Activated gamma-delta T cell (primary cell): Measurements from ENCODE around the gene EPHB6.

ENCODE experiments used
- DNase-seq: peaks from one replicate; lab custom pipeline; 2025; lab: John Stamatoyannopoulos, UW

Gene EPHB6

GRCh38 chr7:142833174-142834048 is 21.5 kb upstream of the EPHB6 start:
- DNase-seq: no peak

- DNase-seq: no peak
Observed at GRCh38 chr7:142835487-142835886, 19.4 kb upstream of the EPHB6 start.

GRCh38 chr7:142836426-142836825 is 18.4 kb upstream of the EPHB6 start:
- DNase-seq: no peak

GRCh38 chr7:142838461-142839213 is 16.2 kb upstream of the EPHB6 start:
- DNase-seq: no peak

- no peak for DNase-seq
Observed at GRCh38 chr7:142842251-142842766, 12.6 kb upstream of the EPHB6 start.

GRCh38 chr7:142847353-142847752 is 7.5 kb upstream of the EPHB6 start:
- no peak for DNase-seq

DNA sequence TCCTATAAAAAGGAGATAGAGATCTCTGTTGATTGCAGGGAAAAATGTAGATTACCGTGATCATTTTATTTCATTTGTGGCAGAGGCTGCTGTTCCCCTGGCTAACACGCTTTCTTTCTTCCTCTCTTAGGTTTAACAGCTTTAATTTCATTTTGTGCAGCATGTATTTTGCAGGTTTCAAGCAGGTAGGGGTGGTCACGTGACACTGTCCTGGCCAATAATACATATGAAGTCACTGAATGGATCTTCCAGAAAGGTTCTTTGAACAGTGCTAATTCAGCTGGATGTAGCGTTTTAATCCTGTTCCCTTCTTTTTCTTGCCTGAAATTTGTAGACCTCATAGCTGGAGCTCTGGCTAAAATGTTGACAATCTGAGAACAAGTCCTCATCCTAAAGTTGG is 3.6 kb upstream of the EPHB6 start:
- no peak for DNase-seq

DNA sequence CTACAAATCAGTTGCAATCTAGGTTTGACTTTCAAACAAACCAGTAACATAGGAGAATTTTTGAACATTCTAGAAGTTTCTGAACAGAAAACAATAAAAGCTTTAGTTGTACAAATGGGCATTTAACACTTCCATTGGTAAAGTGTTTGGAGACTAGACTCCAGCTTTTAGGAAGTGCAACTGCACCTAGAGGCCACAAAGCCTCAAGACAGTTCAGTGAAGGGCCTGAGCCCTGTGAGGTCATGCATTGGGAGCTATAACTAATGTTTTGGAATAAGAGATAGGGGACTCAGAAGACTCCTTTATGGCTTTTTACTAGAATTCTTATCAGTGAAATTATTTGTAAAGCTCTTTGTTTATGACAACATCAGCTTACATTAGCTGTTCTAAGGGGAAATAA is 3.0 kb upstream of the EPHB6 start:
- no peak for DNase-seq

GRCh38 chr7:142853739-142854371 is 1.0 kb upstream of the EPHB6 start:
- DNase-seq: no peak

DNA sequence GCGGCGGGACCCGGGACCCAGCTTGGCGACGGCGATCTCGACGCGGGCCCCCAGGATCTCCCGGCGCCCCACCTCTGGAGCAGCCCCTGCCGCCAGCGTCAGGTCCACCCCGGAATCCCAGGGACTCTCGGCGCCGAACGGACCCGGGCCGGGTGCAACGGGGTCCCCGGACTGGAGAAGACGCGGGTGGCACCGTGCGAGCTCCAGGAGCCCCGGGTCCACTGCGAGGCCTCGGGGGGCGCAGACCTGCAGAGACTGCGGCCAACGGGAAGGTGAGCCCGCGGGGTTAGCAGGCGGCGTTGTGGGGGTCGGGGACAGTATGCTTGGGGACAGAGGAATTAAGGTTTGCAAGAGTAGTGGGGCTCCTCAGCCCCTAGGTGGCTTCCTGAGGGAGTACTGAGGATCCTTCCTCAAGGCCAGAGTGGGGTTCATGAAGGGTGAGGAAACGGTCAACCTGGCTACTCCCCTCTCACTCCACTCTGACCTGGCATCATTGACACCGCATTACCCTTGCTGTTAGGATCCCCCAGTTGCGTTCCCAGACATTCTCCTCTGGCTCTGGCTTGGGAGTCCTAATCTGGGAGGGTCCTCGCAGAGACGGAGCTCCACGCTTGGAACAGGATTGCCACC is 353 bp downstream of the EPHB6 start:
- no peak for DNase-seq

DNA sequence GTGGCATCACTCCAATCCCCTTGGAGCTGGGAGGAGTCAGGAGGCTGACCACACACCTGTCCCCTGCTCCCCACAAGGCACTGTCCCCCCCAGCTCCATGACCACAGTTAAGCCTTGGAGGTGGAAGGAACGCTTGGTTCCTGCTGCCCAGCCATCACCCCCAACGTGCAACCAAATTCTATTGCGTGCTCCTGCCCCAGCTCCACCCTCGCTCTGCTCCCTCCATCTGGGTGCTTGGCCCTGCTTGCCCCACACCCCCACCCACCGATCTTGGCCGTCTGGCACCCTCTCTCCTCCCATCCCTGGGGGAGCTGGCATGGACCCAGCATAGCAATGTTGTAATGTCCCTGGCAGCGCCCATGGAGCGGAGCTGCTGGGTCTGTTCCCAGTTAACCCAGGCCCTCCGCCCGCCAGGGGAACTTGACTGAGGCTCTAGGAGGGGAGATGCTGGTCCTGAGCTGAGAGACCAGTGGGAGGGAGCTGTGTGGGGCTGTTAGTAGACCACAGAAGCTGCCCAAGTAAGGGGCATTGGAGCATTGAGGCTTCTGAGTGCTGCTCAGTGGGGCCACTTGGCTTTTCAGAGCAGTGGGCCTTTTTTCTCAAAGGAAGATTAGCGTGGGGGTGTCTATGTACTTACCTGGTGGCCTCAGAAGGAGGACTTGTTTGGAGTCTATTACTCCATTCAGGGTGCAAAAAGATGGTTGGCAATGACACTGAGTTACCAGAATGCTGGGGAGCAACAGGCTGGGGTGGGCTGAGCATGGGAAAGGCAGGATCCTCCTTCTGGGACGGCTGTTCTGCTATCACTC is 1.1 kb downstream of the EPHB6 start:
- DNase-seq: no peak

GRCh38 chr7:142856565-142857245 is 1.8 kb downstream of the EPHB6 start:
- no peak for DNase-seq

- no peak for DNase-seq
Observed at GRCh38 chr7:142857625-142858024, 2.7 kb downstream of the EPHB6 start.

GRCh38 chr7:142859411-142859810 is 4.5 kb downstream of the EPHB6 start:
- no peak for DNase-seq

GRCh38 chr7:142859829-142860228 is 5.0 kb downstream of the EPHB6 start:
- DNase-seq: no peak

DNA sequence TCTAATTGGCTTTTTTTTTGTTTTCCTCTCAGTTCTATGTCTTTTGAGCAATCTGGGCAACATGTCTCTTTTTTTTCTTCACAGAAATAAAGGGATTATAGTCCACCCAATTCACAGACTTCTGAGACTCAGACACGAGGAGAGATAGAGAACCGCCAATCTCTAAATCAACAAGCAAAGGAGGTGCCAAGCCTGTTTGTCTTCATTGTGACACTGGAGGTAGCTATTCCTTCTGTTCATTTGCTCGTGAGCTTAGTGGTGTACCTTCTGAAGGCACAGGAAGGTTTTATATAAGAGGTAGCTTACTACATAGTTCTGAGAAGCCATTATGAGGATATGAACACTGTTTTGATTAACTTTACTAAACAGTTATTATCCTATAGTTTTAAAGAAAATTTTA is 6.1 kb downstream of the EPHB6 start:
- no peak for DNase-seq

GRCh38 chr7:142862351-142862750 is 7.5 kb downstream of the EPHB6 start:
- DNase-seq: no peak

DNA sequence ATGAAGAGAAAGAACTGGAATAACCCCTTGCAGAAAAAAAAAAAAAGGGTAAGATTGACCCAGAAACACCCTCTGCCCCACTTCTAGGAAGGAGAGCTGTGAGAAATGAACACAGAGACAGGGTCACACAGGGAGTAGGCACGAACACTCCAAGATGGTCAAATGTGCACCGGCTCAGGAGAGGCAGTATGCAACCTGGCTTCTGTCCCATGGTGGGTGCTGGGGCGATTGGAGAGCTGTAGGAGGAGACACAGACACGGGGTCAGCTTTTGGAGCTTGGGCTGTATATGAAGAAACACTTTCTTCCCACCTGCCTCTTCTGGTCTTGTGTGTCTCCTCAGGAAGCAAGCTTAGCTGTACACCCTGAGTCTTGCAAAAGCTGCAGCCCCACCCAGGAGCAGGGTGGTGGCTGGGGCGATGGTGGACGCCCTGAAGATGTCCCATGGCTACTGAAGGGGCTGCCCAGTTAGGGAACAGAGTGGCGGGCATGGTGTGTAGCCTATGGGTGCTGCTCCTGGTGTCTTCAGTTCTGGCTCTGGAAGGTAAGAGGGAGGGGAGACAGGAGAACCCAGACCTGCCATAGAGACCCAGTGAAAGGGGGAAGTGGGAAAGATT is 8.0 kb downstream of the EPHB6 start:
- DNase-seq: no peak

- no peak for DNase-seq
Observed at GRCh38 chr7:142863891-142864685, 9.2 kb downstream of the EPHB6 start.
